ENCODE data around the gene PXYLP1. TPM values are rescaled to one million over a fixed set of nuclear protein-coding genes. Genes with fewer than 3 reads are reported as not detected.

PXYLP1 gene
- polyA plus RNA-seq, 1 donor from 2014 or later: 109 TPM

GRCh38 chr3:141305436-141305835, 73.8 kb downstream of the PXYLP1 start:
- H3K79me2 ChIP-seq (replicated peaks; ENCODE audit: insufficient read depth, low read length): no peaks in the 10 kb centered on the region
- no peaks in the 10 kb centered on the region for H4K20me1 ChIP-seq (ENCODE audit: insufficient read depth)
- no peaks in the 10 kb centered on the region for H3K9me3 ChIP-seq (ENCODE audit: low read length)
- no peak overlapping the region for H3K4me2 ChIP-seq (ENCODE audit: low read length)
- no peaks in the 10 kb centered on the region for H3K27me3 ChIP-seq (ENCODE audit: insufficient read depth, low read depth, low read length)
- H3K36me3 ChIP-seq (ENCODE audit: insufficient read depth, low read length): no peaks in the 10 kb centered on the region
- H3K4me3 ChIP-seq (ENCODE audit: low read length): no peak overlapping the region
- no peak overlapping the region for H2AFZ ChIP-seq (ENCODE audit: low read depth, low read length)
- no peaks in the 10 kb centered on the region for H3F3A ChIP-seq (ENCODE audit: insufficient read depth, low read length, poor library complexity, severe bottlenecking)
- no peaks in the 10 kb centered on the region for H3K9me2 ChIP-seq (ENCODE audit: insufficient read depth, low read length)
- no peak overlapping the region for H3K27ac ChIP-seq (ENCODE audit: low read length)
- TF ChIP-seq CTCF (IDR thresholded peaks at IDR 0.05; ENCODE audit: poor library complexity, severe bottlenecking): no peak
- no peak overlapping the region for H3K9ac ChIP-seq (ENCODE audit: low read length)

GRCh38 chr3:141306276-141306675, 74.7 kb downstream of the PXYLP1 start:
- Histone ChIP-seq H3K9me2 (ENCODE audit: insufficient read depth, low read length) (no peaks in the 10 kb centered on the region), H3K79me2 (replicated peaks; ENCODE audit: insufficient read depth, low read length) (no peaks in the 10 kb centered on the region), H4K20me1 (ENCODE audit: insufficient read depth) (no peaks in the 10 kb centered on the region), H3K4me3 (ENCODE audit: low read length) (no peak overlapping the region), H3K9me3 (ENCODE audit: low read length) (no peaks in the 10 kb centered on the region), H3K27me3 (ENCODE audit: insufficient read depth, low read depth, low read length) (no peaks in the 10 kb centered on the region), H3K4me2 (ENCODE audit: low read length) (no peak overlapping the region), H2AFZ (ENCODE audit: low read depth, low read length) (no peak overlapping the region), H3K36me3 (ENCODE audit: insufficient read depth, low read length) (no peaks in the 10 kb centered on the region), H3K27ac (ENCODE audit: low read length) (no peak overlapping the region), H3K9ac (ENCODE audit: low read length) (no peak overlapping the region), H3F3A (ENCODE audit: insufficient read depth, low read length, poor library complexity, severe bottlenecking) (no peaks in the 10 kb centered on the region)
- no peak for TF ChIP-seq REST (IDR thresholded peaks at IDR 0.05; ENCODE audit: borderline replicate concordance)
- TF ChIP-seq SMC3 (conservative IDR thresholded peaks at IDR 0.05; ENCODE audit: poor library complexity): no peak
- TF ChIP-seq TAF1 (IDR thresholded peaks at IDR 0.05; ENCODE audit: low read depth): no peak
- no peak for TF ChIP-seq EZH2 (IDR thresholded peaks at IDR 0.05; ENCODE audit: borderline replicate concordance, insufficient read depth, low read length, poor library complexity, severe bottlenecking)
- no peak for TF ChIP-seq EP300 (conservative IDR thresholded peaks at IDR 0.05; ENCODE audit: poor library complexity, severe bottlenecking)
- no peak for TF ChIP-seq MXI1 (conservative IDR thresholded peaks at IDR 0.05; ENCODE audit: poor library complexity, severe bottlenecking)
- TF ChIP-seq POLR2AphosphoS5 (IDR thresholded peaks at IDR 0.05): no peak
- no peak for TF ChIP-seq RAD21 (conservative IDR thresholded peaks at IDR 0.05)
- no peak for TF ChIP-seq CTCF (IDR thresholded peaks at IDR 0.05; ENCODE audit: poor library complexity, severe bottlenecking)

All from neural cell (in vitro differentiated cells).